NB4 (cell line): ENCODE data around the gene CACNG4.

Source experiments
- DNase-seq: peaks from one replicate; pipeline ENCODE4 v3.0.0; 2010; ENCODE audit warnings: low read depth
- H3K4me3 ChIP-seq: one replicate; pipeline ENCODE4 v1.5.1; 2011; ENCODE audit warnings: mild to moderate bottlenecking, low read depth, low read length, moderate library complexity
- MYC ChIP-seq: IDR thresholded peaks from 2 replicates; pipeline ENCODE4 v1.6.1; 2011; ENCODE audit warnings: low read depth, low read length
- POLR2A ChIP-seq: IDR thresholded peaks from 2 replicates; pipeline ENCODE4 v1.6.1; 2011; ENCODE audit warnings: mild to moderate bottlenecking; ENCODE audit not compliant: insufficient read length; ENCODE audit errors: extremely low read depth
- TF ChIP-seq, protein P1 (sequence below): IDR thresholded peaks from one replicate; pipeline ENCODE4 v1.5.1; 2012; ENCODE audit warnings: low read depth, low read length
- TF ChIP-seq, protein P2 (sequence below): IDR thresholded peaks from 2 replicates; pipeline ENCODE4 v1.6.1; 2011; ENCODE audit warnings: low read depth, low read length

The CACNG4 gene

DNA sequence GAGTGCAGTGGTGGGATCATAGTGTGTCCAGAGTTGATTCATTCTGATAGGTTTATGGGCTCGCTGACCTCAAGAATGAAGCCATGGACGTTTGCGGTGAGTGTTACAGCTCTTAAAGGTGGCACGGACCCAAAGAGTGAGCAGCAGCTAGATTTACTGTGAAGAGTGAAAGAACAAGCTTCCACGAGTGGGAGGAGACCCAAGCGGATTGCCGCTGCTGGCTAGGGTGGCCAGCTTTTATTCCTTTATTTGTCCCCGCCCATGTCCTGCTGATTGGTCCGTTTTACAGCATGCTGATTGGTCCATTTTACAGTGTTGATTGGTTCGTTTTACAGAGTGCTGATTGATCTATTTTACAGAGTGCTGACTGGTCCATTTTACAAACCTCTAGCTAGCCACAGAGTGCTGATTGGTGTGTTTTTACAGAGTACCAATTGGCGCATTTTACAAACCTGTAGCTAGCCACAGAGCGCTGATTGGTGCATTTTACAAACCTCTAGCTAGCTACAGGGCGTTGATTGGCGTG is 17.5 kb downstream of the CACNG4 start:
- TF ChIP-seq MYC (no peak), POLR2A (no peak)
- DNase-seq, result no peak

DNA sequence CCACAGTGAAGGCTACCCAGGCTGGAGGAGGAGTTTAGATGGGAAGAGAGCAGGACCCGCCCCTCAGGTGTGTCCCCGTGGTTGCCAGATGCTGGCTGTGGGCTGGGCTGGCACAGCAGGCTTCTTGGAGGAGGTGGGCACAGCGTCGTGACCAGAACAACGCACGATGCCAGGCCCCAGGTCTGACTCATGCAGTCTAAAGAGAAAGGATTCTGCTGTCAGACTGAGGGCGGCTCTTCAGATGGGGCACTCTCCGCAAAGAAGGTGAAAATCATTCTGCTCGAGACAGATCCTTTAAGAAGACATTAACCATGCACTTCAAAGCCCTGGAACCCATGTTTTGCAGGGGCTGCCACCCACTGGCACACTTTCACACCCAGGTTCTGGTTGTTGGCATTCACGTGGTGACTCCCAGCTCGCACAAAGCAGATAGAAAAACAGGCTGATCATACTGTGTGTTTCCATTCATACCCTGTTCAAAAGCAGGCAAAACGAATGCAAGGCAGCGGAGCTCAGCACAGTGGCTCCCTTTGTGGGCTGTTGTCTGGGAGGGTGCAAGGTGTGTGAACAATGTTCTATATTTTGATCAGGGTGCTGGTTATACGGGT is 19.0 kb downstream of the CACNG4 start:
- no peak overlapping the region for H3K4me3 ChIP-seq
- TF ChIP-seq POLR2A (no peak), MYC (no peak)
- TF ChIP-seq, protein P1, sequence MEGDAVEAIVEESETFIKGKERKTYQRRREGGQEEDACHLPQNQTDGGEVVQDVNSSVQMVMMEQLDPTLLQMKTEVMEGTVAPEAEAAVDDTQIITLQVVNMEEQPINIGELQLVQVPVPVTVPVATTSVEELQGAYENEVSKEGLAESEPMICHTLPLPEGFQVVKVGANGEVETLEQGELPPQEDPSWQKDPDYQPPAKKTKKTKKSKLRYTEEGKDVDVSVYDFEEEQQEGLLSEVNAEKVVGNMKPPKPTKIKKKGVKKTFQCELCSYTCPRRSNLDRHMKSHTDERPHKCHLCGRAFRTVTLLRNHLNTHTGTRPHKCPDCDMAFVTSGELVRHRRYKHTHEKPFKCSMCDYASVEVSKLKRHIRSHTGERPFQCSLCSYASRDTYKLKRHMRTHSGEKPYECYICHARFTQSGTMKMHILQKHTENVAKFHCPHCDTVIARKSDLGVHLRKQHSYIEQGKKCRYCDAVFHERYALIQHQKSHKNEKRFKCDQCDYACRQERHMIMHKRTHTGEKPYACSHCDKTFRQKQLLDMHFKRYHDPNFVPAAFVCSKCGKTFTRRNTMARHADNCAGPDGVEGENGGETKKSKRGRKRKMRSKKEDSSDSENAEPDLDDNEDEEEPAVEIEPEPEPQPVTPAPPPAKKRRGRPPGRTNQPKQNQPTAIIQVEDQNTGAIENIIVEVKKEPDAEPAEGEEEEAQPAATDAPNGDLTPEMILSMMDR, result no peak
- TF ChIP-seq, protein P2, sequence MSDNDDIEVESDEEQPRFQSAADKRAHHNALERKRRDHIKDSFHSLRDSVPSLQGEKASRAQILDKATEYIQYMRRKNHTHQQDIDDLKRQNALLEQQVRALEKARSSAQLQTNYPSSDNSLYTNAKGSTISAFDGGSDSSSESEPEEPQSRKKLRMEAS, result no peak
- DNase-seq, result no peak

More for the DNA sequence above, 17.5 kb downstream of the CACNG4 start:
- no peak overlapping the region for H3K4me3 ChIP-seq

DNA sequence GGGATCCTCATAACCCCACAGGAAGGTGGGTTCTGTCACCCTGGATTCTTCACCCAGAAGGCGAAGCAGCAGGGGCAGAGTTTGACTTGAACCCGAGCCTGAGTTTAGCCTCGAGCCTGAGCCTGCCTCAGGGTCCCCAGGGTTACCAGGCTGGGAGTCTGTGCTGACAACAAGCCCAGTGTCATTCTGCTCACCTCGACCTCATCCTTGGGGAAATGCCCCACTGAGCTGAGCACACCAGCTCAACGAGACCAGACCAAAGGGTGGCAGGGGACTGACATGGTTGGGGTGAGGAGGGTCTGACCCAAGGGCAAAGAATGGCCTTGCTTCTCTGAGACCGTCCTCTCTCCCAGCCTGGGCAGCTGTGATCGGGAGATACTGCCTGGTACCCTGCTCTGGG is 20.2 kb downstream of the CACNG4 start:
- H3K4me3 ChIP-seq, result no peak overlapping the region
- no peak for TF ChIP-seq MYC
- TF ChIP-seq, protein P1, result no peak
- TF ChIP-seq POLR2A, result no peak
- TF ChIP-seq, protein P2, result no peak
- no peak for DNase-seq

DNA sequence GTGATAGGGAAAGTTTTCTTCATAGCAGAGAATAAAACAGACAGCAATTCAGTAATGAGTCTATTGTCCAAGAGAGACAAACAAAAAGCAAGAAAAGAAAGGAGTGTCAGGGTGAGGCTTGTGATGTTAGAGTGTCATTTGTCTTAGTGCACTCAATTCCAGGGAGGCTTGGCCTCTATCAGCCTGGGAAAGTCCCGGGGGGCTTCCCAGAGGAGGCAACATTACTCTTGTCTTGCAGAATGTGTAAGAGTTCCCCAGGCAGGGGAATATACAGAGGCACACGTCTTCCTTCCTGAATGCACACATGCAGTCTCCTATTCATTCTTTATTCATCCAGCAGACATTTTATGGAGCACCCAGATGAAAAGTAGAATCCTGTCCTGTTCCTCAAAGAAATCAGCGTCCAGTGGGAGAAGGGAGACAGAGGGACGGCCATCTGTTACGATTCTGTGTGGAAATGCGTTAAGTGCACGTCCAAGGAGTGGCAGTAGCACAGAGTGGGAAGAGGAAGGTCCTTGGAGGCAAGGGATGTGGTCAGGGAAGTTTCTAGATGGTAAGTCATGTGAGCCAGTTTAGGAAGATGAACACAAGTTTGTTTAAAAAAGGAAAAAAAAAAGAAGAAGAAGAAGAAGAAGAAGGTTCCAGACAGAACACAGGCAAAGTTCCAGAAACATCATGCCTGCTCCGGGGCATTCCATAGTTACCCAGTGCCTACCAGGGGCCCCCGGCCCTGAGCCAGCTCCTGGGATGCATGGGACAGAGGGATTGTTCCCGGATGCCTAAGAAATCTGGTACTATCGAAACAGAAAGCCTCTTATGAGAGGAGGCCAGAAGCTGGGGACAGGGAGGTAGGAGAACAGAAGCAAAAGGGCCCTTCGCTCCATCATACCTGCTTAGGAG is 21.1 kb downstream of the CACNG4 start:
- DNase-seq, result no peak

DNA sequence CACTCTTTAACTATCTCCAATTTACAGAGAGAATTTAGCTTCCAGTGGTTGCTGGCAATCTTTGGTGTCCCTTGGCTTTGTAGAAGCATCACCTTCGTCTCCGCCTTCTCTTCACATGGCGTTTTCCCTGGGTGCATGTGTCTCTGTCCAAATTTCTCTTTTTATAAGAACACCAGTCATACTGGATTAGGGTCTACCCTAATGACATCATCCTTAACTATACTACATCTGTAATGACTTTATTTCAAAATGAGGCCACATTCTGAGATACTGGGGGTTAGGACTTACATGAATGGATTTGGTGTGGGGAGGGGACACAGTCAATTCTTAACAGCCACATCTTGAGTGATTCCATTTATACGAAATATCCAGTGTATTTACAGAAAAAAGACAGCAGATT is 22.2 kb downstream of the CACNG4 start:
- TF ChIP-seq, protein P2, result no peak
- TF ChIP-seq, protein P1, result no peak
- TF ChIP-seq MYC (no peak), POLR2A (no peak)
- DNase-seq, result no peak

More for the DNA sequence above, 21.1 kb downstream of the CACNG4 start:
- TF ChIP-seq, protein P2, result no peak
- TF ChIP-seq MYC, result no peak
- TF ChIP-seq POLR2A, result no peak
- TF ChIP-seq, protein P1, result no peak
- H3K4me3 ChIP-seq, result no peak overlapping the region

More for the DNA sequence above, 22.2 kb downstream of the CACNG4 start:
- no peak overlapping the region for H3K4me3 ChIP-seq
